ENCODE data around the gene MFSD2B. TPM values are rescaled to one million over a fixed set of nuclear protein-coding genes. Genes with fewer than 3 reads are reported as not detected.
A peak's percentile ranks its signal among the peaks of the same experiment; 100 is the strongest.

Gene MFSD2B
- total RNA-seq = 1 to 10 TPM in 3 of 8 experiments, under 1 TPM in 5; 0.36 to 1.5 (median 0.75) TPM

DNA sequence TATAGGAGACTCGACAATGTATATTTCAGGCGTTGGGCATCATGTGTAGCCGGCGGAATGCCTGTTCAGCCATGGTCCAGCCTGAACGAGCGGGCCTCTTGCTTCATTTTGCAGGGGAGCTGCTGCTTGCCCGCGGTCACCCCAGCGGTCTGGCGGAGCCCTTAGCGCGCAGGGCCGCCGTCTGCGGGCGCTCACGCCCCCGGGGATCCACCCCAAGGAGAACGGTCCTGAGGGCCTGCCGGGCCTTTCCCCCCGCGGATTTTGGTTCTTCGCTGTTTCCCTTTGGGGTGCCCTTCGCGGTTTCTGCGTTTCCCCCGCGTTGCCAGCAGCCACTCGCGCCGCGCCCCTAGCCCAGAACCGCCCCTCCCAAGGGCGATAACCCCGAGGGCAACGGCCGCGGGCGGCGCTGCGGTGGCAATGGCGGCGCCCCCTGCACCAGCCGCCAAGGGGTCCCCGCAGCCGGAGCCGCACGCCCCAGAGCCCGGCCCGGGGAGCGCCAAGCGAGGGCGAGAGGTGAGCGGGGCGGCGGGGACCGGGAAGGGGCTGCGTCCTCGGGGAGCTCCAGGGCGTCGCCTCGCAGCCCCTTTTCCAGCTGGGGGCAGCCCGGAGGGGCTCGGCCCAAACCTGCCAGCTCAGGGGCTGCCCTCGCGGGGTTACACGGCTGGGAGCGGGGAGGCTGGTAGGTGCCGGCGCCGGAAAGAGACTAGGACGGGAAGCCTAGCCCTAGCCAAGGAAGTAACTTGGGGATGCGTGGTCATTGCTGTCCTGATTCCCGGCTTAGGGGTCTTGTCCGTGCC, at the start of gene MFSD2B:
Gene MFSD2B (plus strand): TSS at position 406 of the 797 bp plus-strand sequence. CDS start 12 bp downstream, at position 418.
- in situ Hi-C loops (cut with MboI; ENCODE audit: low pct_unique_long_range_greater_than_20kb in 2 of 9, low sequenced_read_pairs in 9 of 9, unreplicated experiment in 9 of 9) = no loop called here
- peak within 1 kb of the TSS in 4 of 5 donors; percentile 9 to 23 (median 22) for H3K4me3 ChIP-seq
- WGBS, 10 experiments = 13 to 90% (median 33%) methylated on average over 2 to 4 of the region's 75 CpGs; no CpG with 5 or more reads in 7 of the 10 experiments
- no peak within 1 kb of the TSS for H3K27ac ChIP-seq
- peaks cover 2 to 6% of the 10 kb centered on the region in 2 donors for H3K4me1 ChIP-seq (replicated peaks in 1 of 2)
- peak; percentile 33 to 62 (median 45) for ATAC-seq (replicated peaks in 6 of 8)

DNA sequence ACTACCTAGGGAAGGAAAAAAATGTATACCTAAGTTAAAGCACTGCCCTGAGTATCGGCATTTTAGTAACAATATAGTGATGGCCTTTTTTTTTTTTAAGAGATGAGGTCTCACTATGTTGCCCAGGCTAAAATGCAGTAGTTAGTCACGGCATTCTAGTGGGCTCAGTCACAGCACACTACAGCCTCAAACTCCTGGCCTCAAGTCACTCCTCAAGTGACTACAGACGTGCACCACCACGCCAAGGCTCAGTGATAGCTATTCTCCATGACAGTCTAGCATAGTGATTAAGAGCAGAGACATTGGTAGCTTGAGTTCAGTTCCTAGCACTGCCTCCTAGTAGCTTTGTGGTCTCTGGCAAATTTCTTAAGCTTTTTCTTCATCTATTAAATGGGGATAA, 42.0 kb upstream of the MFSD2B start:
- Histone ChIP-seq H3K4me3 (no peak overlapping the region), H3K4me1 (replicated peaks in 1 of 2) (no peaks in the 10 kb centered on the region), H3K27ac (no peak overlapping the region)
- in situ Hi-C loops (cut with MboI; ENCODE audit: low pct_unique_long_range_greater_than_20kb in 2 of 9, low sequenced_read_pairs in 9 of 9, unreplicated experiment in 9 of 9) = no loop called here
- no peak for ATAC-seq (replicated peaks in 6 of 8)
- 100% methylated on average over 1 to 4 of the region's 4 CpGs; no CpG with 5 or more reads in 2 of the 10 experiments for WGBS, 10 experiments

DNA sequence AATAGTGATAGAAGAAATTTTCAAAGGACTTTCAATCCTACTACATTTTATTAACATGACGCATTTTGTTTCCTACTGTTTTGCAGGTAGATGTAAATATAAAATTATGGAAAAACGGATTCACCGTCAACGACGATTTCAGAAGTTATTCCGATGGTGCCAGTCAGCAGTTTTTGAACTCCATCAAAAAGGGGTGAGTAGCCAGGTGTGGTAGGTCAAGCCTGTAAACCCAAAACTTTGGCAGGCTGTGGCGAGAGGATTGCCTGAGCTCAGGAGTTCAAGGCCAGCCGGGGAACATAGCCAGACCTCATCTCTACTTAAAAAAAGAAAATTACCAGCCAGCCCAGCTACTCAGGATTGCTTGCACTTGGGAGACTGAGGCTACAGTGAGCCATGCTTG, 33.0 kb upstream of the MFSD2B start:
- H3K27ac ChIP-seq = no peak overlapping the region
- in situ Hi-C loops (cut with MboI; ENCODE audit: low pct_unique_long_range_greater_than_20kb in 2 of 9, low sequenced_read_pairs in 9 of 9, unreplicated experiment in 9 of 9) = no loop called here
- no peaks in the 10 kb centered on the region for H3K4me1 ChIP-seq (replicated peaks in 1 of 2)
- no peak for ATAC-seq (replicated peaks in 6 of 8)
- 86 to 100% (median 96%) methylated on average over 1 to 8 of the region's 8 CpGs; no CpG with 5 or more reads in 3 of the 10 experiments for WGBS, 10 experiments
- no peak overlapping the region for H3K4me3 ChIP-seq

DNA sequence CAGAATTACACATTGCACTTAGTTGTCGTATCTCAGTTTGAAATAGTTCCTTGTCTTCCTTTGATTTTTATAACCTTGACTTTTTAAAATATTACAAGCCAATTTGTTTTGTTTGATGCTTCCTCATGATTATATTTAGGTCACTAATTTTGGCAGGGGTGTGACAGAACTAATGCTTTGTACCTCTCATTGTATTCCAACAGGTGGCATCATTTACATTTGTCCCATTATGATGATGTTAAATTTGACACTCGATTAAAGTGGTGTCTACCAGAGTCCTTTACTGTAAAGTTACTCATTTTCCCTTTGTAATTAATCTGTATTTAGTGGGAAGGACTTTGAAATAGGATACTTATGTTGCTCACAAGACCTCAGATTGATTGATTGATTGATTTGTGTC, 21.5 kb upstream of the MFSD2B start:
- in situ Hi-C loops (cut with MboI; ENCODE audit: low pct_unique_long_range_greater_than_20kb in 2 of 9, low sequenced_read_pairs in 9 of 9, unreplicated experiment in 9 of 9) = no loop called here
- ATAC-seq (replicated peaks in 6 of 8) = no peak
- no peaks in the 10 kb centered on the region for H3K4me1 ChIP-seq (replicated peaks in 1 of 2)
- 47 to 100% (median 70%) methylated on average over 1 to 2 of the region's 2 CpGs; no CpG with 5 or more reads in 1 of the 10 experiments for WGBS, 10 experiments
- no peak overlapping the region for H3K27ac ChIP-seq
- H3K4me3 ChIP-seq = no peak overlapping the region

- H3K4me1 ChIP-seq (replicated peaks in 1 of 2) = no peaks in the 10 kb centered on the region
- in situ Hi-C loops (cut with MboI; ENCODE audit: low pct_unique_long_range_greater_than_20kb in 2 of 9, low sequenced_read_pairs in 9 of 9, unreplicated experiment in 9 of 9) = no loop called here
- H3K27ac ChIP-seq = no peak overlapping the region
- 0 to 83% (median 61%) methylated on average over 1 of the region's 1 CpG; no CpG with 5 or more reads in 2 of the 10 experiments for WGBS, 10 experiments
- H3K4me3 ChIP-seq = no peak overlapping the region
- no peak for ATAC-seq (replicated peaks in 6 of 8)
These were observed 17.0 kb upstream of the MFSD2B start for GRCh38 chr2:23992931-23993330.

- in situ Hi-C loops (cut with MboI; ENCODE audit: low pct_unique_long_range_greater_than_20kb in 2 of 9, low sequenced_read_pairs in 9 of 9, unreplicated experiment in 9 of 9) = no loop called here
- no peaks in the 10 kb centered on the region for H3K4me1 ChIP-seq (replicated peaks in 1 of 2)
- H3K27ac ChIP-seq = no peak overlapping the region
- no peak overlapping the region for H3K4me3 ChIP-seq
- no peak for ATAC-seq (replicated peaks in 6 of 8)
- WGBS, 10 experiments = 93 to 100% (median 97%) methylated on average over 4 to 8 of the region's 8 CpGs
These were observed 16.1 kb upstream of the MFSD2B start for GRCh38 chr2:23993736-23994269.

DNA sequence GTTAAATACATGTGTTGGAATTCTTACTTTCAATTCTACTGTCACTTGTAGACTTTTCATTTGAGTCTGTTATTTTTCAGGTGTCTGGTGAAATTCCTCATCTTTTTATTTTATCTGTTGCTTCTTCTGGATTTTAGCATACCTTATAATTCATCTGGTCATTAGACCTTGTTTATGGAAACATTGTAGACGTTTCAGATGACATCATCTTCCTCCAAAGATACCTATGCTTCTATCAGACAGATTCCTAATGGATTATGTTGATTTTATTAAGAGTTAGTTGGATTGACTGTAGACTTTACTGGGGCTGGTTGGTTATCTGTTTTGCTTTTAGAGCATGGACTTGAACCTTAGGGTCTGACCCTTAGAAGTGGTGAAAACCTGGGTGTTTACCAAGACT, 15.3 kb upstream of the MFSD2B start:
- Histone ChIP-seq H3K4me3 (no peak overlapping the region), H3K27ac (no peak overlapping the region), H3K4me1 (replicated peaks in 1 of 2) (no peaks in the 10 kb centered on the region)
- in situ Hi-C loops (cut with MboI; ENCODE audit: low pct_unique_long_range_greater_than_20kb in 2 of 9, low sequenced_read_pairs in 9 of 9, unreplicated experiment in 9 of 9) = no loop called here
- ATAC-seq (replicated peaks in 6 of 8) = no peak
- 13 to 100% (median 70%) methylated on average over 1 of the region's 1 CpG; no CpG with 5 or more reads in 3 of the 10 experiments for WGBS, 10 experiments

- no peak overlapping the region for H3K27ac ChIP-seq
- H3K4me1 ChIP-seq (replicated peaks in 1 of 2) = peaks cover 6 to 14% of the 10 kb centered on the region in 2 donors
- no peak for ATAC-seq (replicated peaks in 6 of 8)
- H3K4me3 ChIP-seq = no peak overlapping the region
- in situ Hi-C loops (cut with MboI; ENCODE audit: low pct_unique_long_range_greater_than_20kb in 2 of 9, low sequenced_read_pairs in 9 of 9, unreplicated experiment in 9 of 9) = no loop called here
These were observed 2.2 kb upstream of the MFSD2B start for GRCh38 chr2:24007693-24008092.

GRCh38 chr2:24008672-24009366, 1.1 kb upstream of the MFSD2B start:
- no peak for ATAC-seq (replicated peaks in 6 of 8)
- WGBS, 10 experiments = 40 to 100% (median 79%) methylated on average over 2 to 10 of the region's 13 CpGs
- peaks cover 2 to 6% of the 10 kb centered on the region in 2 donors for H3K4me1 ChIP-seq (replicated peaks in 1 of 2)
- H3K27ac ChIP-seq = no peak overlapping the region
- in situ Hi-C loops (cut with MboI; ENCODE audit: low pct_unique_long_range_greater_than_20kb in 2 of 9, low sequenced_read_pairs in 9 of 9, unreplicated experiment in 9 of 9) = no loop called here
- no peak overlapping the region for H3K4me3 ChIP-seq

DNA sequence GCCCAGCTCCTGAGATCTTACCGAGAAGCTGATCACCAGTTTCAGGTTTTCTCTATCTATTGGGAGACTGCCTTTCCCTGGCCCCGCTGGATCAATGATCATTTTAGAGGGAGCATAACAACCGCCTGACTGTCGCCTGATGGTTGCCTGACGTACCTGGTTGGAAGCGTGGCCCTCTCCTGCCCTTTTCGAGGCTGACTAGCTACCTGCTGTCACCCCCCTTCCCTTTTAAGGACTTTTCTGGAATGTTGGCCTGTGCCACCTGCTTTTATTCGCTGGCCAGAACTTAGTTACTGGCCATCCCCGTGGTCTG, 562 bp upstream of the MFSD2B start:
- peaks cover 2 to 6% of the 10 kb centered on the region in 2 donors for H3K4me1 ChIP-seq (replicated peaks in 1 of 2)
- WGBS, 10 experiments = 28 to 100% (median 80%) methylated on average over 1 to 5 of the region's 9 CpGs; no CpG with 5 or more reads in 5 of the 10 experiments
- ATAC-seq (replicated peaks in 6 of 8) = no peak
- H3K27ac ChIP-seq = no peak overlapping the region
- in situ Hi-C loops (cut with MboI; ENCODE audit: low pct_unique_long_range_greater_than_20kb in 2 of 9, low sequenced_read_pairs in 9 of 9, unreplicated experiment in 9 of 9) = no loop called here
- H3K4me3 ChIP-seq = no peak overlapping the region

DNA sequence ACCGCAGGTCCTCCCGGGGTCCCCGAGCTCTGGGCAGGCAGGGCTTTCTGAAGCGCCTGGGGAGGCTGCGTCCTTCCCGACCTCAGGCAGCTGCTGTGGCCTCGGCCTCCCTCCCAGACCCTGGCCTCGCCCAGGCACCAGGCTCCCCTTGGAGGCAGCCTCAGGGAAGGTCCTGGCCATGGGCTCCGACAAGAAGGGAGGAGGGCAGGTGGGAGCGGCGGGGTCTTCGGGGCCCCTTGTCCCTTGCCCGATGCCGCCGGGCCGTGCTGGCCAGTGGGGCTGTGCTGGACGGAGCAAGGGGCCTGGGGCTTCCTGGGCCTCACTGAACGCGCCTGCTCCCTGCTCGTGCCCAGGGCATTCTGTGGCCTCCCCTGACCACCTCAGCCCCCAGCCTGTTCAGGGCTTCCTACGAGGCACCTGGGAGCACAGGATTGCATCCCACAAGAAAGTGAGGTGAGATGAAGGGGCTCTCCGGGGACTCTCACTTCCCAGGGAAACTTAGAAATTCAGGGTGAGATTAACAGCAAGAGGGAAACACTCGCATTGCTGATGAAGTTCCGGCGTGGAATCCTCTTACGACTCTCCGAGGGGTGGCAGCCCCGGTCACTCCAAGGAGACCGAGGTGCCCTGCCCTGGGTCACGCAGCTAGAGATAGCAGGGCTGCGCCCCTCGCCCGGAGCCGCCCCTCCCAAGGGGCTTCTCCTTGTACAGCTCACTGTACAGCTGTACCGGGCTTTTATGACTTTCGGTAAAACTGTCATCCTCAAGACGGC, 778 bp downstream of the MFSD2B start:
- no peak overlapping the region for H3K4me3 ChIP-seq
- H3K4me1 ChIP-seq (replicated peaks in 1 of 2) = peaks cover 4 to 6% of the 10 kb centered on the region in 2 donors
- no peak overlapping the region for H3K27ac ChIP-seq
- 51 to 100% (median 86%) methylated on average over 1 to 12 of the region's 37 CpGs; no CpG with 5 or more reads in 3 of the 10 experiments for WGBS, 10 experiments
- peak in 7 of 8 experiments; percentile 12 to 21 (median 16) for ATAC-seq (replicated peaks in 6 of 8)
- in situ Hi-C loops (cut with MboI; ENCODE audit: low pct_unique_long_range_greater_than_20kb in 2 of 9, low sequenced_read_pairs in 9 of 9, unreplicated experiment in 9 of 9) = no loop called here

DNA sequence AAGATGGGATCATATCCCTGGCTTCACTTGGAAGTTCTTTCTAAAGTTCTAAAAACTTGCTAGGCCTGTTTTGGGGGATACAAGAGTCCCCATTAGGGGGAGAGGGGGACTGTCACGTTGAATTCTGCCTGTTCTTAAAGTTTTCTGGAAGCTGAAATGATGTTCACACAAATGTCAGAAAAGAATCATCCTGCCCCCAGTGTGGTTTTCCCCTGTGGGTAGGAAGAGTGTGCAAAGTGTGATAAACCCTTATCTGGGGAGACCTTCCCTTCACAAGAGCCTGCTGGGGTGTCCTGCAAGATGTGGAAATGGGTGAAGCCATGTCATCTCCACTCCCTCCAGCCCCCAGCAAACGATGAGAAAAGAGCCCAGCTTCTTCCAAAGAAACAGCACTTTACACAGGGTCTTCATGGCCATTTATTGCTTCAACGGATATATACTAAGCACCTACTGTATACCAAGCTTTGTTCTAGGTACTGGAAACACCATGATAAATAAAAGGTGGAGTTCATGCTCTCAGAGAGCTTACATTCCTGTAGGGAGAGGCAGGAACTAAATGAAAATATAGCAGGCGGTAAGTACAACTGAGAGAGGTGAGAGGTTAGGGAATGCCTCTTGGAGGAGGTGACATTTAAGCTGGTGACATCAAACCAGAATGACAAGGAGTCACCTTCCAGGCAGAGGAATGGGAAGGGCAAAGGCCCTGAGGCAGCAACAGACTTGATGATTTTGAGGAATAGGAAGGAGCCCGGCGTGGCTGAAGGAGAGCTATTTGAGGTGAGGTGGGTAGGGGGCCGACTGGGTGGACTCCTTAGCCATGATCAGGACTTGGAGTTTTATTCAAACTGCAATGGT, 1.6 kb downstream of the MFSD2B start:
- 50 to 92% (median 81%) methylated on average over 1 to 7 of the region's 7 CpGs; no CpG with 5 or more reads in 1 of the 10 experiments for WGBS, 10 experiments

More for the DNA sequence above, 1.6 kb downstream of the MFSD2B start:
- ATAC-seq (replicated peaks in 6 of 8) = no peak
- H3K4me1 ChIP-seq (replicated peaks in 1 of 2) = peaks cover 7 to 9% of the 10 kb centered on the region in 2 donors
- no peak overlapping the region for H3K27ac ChIP-seq
- in situ Hi-C loops (cut with MboI; ENCODE audit: low pct_unique_long_range_greater_than_20kb in 2 of 9, low sequenced_read_pairs in 9 of 9, unreplicated experiment in 9 of 9) = no loop called here
- no peak overlapping the region for H3K4me3 ChIP-seq
